ENCODE results near the gene HSPA12A.
A peak's percentile ranks its signal among the peaks of the same experiment; 100 is the strongest.

Gene HSPA12A, protein sequence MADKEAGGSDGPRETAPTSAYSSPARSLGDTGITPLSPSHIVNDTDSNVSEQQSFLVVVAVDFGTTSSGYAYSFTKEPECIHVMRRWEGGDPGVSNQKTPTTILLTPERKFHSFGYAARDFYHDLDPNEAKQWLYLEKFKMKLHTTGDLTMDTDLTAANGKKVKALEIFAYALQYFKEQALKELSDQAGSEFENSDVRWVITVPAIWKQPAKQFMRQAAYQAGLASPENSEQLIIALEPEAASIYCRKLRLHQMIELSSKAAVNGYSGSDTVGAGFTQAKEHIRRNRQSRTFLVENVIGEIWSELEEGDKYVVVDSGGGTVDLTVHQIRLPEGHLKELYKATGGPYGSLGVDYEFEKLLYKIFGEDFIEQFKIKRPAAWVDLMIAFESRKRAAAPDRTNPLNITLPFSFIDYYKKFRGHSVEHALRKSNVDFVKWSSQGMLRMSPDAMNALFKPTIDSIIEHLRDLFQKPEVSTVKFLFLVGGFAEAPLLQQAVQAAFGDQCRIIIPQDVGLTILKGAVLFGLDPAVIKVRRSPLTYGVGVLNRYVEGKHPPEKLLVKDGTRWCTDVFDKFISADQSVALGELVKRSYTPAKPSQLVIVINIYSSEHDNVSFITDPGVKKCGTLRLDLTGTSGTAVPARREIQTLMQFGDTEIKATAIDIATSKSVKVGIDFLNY

DNA sequence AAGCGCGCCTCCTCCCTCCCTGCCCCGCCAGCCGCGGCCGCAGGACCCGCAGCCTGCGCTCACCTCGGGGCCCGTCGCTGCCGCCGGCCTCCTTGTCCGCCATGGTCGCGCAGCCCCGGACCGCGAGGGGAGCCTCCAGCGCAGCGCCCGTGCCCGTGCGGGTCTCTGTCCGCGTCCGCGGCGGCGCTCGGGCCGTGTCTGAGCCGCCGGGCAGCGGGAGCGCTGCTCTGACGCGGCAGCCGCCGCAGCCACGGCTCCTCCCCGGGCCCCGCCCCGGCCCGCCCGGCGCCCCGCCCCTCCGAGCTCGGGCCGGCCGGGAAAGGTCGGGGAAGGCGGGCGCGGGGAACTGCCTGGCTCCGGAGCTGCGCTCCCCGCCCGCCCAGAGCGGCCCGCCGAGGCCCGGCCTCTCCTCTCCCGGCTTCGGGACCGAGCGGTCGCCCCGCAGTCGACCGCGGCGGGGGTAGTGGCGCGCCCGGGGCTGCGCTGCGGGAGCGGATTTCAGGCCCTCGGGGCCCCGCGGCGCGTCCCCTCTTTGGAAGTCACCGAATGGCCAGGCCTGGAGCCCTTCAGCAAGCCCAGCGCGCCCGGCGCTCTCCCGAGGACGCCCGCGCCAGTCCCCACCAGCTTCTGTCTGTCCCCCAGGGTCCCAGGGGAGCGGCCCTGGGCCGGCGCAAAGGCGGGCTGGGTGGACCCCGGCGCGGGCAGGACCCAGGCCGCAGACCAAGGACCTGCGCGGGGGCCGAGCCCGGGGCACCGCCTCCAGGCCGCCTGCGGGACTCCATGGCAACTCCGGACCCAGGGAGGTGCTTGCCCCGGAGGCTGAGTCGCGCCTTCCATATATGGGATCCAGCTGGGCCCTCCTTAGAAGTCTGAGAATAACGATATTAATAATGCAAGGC, at the start of gene HSPA12A:
HSPA12A (minus strand) TSS at position 200 of the 899 bp plus-strand sequence; CDS start at position 103, 97 bp downstream.
- DNase-seq = peak in 46 of 51 donors; percentile 38 to 86 (median 66)

DNA sequence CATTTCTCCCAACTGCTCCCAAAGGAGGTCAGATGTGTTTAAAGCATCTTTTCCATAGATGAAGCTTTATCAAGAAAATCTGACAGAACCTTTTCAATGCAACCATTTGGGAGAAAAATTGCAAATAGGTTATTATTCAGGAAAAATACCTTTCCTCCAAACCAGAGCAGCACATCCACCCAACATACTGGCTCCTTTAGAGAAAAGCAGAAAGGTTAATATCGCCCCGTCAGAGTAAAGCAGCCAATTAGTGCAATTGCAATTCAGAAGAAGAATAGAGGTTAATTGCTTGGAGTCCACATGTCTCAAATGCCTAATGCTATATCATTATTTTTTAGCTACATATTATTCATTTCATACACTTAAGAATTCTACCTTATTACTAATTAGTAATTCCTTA, 48.9 kb upstream of the HSPA12A start:
- DNase-seq = no peak

DNA sequence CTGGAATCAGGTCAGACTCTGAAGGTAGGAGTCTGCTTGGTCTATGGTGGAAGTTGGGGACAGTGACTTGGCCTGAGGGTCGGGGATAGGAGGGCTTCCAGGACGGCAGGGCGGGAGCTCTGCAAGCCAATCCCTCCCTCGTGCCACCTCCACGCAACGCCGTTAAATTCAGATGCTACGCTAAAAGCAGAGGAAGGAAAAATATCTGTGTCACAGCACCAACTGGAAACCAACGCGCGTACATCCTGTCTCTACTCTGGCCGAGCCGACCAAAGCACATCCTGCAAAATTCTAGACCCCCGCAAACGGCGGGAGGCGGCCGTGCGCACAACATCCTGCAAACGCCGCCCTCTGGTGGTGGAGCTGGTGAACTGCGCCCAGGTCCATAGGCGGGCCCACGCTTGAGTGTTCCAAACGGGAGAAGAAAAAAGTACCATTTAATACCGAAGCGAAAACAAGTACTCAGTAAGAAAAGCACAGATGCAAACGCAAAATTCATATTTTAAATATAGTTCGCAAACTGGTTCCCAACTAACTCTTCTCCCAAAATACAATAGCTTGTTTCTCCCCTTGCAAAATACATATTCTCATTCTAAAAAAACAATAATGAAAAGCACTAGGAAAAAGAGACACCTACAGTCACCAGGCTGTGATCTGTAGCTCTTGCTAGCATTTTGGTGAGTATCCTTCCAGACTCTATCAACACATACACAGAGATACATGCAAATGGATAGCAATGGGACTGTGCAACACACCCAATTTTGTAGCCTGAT, 45.7 kb upstream of the HSPA12A start:
- peak in 48 of 51 donors; percentile 9 to 83 (median 58) for DNase-seq

DNA sequence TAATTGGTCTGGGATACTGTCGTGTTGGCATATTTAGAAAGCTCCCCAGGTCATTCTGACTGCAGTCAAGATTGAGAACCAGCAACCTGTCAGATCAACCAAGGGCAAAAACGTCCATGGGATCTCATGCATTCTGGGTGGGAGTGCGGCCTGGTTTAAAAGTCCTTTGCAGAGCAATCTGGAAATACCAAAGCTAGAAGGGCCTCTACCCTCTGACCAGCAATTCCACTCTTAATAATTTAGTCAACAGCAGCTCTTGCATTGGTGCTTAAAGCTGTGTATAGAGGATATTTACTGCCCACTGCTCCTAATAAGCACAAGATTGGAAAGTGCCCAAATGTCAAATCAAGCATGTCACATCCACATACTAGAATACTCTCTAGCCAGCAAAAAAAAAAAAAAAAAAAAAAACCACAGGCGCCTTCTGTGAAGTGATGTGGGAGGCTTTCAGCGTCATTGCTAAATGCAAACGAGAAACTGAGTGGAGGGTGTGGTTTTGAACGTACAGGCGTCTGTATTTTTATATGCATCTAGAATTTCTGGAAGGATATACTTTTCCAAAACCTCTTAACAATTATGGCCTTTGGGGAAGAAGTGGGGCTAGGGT, 44.8 kb upstream of the HSPA12A start:
- DNase-seq = no peak

DNA sequence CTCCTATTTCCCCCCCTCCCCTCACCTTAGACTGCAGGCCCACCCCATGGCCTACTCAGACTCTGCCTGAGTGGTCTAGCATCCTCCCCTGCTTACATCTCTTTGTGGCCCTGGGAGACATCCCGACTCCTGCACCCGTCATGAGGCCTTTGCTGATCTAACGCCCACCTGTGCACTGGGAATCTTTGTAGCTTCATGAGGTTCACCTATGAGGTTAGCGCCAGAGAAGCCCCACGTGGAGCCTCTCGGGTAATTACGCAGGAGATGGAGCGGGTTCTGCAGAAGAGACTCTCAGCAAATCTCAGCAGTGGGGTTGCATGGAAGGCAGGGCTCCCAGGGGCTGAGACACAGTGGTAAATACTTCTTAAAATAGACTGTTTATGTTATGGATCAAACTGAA, 43.5 kb upstream of the HSPA12A start:
- DNase-seq = no peak

DNA sequence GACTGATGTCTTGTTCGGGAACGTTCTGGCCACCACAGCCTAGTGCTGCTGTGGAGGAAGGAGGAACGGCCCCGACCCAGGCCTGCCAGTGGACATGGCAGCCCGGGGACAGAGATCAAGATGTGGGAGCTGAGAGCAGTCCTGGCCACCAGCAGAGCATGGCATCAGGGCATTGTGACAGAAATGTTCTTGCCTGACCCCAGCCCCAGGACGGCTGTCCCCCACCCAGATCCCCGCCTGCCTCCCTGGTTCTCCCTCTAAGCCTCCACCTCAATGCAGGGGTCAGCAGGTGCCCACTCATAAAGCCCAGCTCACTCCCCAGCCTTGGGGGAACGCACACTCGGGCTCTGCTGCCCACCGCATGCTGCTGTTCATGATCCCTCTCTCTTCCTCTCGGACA, 42.9 kb upstream of the HSPA12A start:
- DNase-seq = no peak

DNA sequence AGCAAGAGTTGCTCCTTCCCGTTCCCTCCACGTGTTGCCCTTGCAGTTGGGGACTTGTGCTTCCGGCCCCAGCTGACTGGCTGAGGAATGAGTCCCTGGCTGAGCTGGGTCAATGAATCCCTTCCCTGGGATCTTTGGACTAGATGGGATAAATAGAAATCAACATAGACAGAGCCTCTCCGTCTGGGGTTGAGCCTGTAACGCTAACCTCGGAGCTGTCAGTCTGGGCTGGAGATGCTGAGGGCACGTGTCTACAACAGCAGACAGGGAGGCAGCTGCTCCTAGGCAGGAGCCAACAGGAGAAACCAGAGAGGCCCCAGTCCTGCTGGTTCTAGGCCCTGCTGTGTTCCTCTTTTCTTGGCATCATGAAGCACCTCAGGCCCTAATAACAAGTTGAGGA, 42.3 kb upstream of the HSPA12A start:
- no peak for DNase-seq

DNA sequence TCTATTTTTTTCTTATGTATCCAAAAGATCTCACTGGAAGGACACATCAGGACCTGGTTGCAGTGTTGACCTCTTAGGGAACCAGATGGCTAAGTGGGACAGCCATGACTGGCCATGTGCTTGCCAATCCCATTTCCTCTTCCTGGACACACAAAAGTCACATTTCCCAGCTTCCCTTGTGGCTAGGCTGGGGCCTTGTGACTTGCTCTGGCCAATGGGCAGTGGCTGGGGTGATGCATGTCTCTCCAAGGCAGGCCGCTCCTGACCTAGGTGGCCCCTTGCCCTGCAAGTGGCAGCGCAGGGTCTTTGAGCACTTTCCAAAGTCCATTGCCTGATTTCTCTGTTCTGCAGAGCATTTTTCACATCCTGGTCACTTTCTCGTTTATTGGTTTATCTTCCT, 41.7 kb upstream of the HSPA12A start:
- DNase-seq = no peak

DNA sequence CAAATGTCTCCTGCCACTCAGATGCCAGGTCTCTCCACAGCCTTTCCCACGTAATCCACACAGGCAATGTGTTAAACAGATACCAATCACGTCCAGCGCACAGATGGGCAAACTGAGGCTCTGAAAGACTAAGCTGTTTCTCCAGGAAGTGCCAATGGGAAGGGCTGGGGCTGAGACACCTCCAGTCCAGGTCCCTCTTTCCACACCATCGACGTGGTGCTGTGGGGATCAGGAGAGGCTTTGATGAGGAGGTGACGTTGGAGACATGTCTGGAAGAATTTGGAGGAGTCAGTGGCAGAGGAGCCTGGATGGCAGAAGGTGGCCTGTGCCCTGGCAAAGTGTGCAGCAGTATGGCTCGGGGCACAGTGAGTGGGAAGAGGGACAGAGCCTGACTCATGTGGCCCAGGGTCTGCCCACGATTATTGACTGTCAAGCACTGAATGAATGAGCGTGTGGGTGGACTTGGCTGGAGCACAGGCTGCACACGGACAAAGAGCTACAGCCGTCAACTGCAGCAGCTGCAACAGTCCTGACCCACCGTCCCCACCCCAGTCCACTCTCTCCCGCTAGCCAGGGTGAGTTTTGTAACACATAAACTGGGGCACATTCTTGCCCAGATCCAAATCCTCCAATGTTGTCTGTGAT, 40.8 kb upstream of the HSPA12A start:
- peak in 1 of 51 donors; percentile 17 for DNase-seq

DNA sequence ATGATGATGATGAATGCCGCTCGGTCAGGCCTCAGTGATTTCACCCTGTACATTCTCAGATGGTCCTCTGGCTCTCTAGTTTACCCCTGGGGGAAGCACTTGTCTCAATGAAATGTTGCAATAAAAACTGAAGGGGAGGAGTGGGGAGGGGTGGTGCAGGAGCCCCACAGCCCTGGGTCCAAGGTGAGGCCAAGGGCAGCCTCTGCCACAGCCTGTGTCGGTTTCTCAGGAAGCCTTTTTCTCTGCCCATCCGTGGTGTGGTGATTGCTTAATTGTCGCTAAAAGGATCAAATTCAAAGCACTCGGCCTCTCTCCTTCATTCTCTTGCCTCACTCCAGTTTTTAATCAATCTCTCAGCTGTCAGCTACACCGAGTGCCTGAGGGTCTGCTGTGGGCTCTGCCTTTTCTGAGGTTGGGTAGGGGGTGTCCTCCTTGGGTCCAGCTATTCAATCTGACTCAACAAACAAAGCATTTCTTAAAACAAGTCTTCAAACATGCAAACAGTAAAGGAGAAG, 39.1 kb upstream of the HSPA12A start:
- DNase-seq = no peak

DNA sequence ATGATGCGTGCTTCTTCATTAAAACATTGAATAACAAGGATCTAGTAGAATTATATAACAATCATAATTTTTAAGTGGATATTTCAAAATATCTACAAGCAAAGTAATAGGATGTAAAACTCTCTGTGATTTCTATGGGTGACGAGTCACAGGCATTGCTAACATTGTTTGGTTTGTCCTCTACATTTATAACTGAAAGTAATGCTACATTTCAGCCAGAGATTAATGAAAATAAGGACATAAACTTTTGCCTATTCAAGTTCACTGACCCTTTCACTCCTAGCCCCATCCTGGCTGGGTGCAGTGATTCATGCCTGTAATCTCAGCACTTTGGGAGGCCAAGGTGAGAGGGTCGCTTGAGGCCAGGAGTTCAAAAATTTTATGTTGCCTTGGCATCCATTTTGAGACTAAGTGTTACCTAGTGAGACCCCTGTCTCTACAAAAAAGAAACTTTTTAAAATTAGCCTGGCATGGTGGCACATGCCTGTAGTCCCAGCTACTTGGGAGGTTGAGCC, 38.4 kb upstream of the HSPA12A start:
- DNase-seq = no peak

DNA sequence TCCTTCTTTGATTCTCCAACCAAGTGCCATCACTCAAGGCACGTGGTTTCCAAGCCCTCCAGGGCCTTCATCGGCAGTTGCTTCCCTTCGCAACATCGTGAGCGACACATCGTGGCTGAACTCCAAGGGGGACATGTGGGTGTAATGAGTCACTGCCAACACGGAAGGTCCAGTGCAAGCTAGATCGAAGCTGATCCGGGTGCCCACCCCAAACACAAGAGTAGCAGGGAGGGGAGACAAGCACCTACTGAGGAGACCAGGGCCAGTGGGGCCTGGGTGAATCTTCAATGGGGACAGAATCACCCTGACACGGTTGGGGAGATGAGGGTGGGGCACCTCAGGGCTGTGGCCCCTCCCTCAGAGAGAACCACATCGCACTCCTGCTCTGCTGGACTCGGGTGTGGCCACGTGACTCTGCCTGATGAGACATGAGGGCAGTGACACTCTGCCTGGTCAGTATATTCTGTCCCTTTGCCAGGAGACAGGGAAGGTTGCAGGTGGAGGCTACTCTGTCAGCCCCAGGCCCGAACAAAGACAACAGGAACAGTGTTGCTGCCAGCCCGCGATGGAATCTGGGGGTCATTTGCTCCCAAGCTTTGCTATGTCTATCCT, 36.8 kb upstream of the HSPA12A start:
- no peak for DNase-seq

DNA sequence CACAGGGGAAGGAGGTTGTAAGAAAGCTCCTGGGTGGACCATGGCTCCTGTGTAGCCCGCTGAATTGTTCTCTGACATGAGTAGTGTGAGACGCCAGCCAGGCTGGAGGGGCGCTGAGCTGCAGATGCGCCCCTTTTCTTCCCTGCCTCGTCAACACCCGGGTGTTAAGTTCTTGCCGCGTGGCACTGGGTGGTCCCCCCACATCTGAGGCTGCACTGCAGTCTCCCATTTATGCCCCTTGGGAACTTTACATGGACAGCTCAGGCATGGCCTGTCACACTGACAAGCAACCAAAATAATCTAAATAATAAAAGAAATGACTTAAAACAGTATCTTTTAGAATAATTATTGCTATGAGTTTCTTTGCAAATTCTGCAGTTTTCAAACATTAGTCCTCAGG, 34.6 kb upstream of the HSPA12A start:
- no peak for DNase-seq

DNA sequence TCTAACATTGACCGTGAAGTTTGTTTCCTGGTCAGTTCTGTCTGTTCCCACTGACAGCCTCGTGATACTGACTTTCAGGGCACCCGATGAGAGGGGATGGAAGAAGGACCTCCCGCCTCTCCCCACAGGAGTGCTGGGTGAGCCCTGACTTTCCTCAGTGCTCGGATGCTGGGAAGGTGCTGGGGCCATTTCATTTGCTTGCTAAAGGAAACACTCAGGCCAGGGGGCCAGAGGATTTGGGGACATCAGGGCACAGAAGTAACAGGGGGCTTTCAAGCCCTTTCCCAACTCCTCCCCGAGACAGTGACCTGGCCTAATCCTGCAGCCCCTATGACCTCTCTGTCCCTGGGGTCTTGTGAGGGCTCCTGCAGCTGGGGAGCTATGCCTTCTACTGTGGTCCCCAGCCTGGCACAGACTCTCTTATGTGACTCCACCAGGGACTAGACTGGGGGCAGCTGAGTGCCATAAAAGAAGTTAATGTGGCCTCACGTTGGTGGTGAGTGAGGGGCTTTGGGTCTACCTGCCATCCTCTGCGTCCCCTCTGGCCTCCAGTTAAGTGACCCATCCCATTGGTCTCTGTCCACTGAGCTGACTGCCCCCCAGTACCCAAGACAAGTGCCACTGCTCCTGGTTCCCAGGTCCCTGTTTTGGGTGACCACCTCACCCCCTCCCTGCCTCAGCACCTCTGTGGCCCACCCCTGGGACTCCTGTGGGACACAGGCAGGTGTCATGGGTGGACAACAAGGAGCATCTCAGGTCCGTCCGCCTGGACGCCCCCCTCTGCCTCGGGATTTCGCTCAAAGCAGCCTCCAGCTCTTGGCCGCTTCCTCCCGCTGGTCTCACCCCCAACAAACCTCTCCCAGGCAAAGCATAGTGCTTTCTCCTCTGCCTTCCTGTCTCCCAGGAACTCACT, 33.4 kb upstream of the HSPA12A start:
- no peak for DNase-seq

DNA sequence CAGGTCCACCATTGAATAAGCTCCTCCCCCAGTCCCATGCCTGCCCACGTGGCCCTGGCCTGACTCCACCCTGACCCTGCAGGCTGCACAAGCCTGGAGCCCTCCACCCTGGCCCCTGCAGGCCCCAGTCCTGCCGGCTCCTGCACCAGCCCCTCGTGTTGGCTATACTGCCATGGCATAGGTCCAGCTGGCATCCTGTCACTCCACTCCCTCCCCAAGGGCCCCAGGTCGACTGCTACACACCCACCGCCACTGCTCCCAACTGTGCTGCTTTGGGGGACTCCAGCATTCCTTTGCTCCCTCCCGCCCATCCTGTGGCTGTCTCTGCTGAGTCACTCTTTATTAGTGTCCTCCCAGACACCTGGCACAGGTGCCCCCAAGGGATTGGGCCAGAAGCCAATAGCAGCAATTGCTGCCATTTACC, 32.4 kb upstream of the HSPA12A start:
- no peak for DNase-seq

DNA sequence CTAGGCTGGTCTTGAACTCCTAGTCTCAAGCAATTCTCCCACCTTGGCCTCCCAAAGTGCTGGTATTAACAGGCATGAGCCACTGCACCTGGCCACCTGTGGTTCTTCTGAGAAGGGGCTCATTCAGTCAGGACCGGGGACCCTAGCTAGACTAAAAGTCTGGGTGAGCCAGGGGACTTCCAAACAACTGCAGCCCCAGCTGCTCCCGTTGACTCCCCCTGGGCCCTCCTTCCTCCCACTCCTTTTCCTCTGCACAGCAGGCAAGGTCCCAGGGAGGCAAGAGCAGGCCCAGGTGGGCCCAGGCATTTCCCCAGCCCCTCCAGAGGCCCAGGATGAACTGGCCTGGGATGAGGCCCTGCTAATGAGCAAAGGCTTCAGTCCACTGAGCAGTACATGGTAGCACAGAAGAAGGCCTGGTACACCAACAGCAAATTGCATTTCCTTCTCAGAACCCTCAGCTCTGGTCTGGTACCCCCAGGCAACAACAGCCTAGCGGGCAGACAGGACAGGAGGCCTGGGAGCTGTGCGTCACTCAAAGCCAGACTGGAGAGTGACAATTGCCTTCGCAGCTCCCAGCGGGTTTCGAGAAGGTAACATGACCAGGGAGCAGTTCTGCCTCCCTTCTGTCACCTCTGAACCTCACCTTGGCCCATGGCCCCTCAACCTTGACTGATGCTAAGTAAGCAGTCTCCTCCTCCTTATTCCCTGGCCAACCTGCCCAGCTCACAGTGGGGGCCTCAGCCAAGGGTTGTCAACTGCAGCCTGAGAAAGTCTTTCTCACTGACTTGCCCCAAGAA, 30.7 kb upstream of the HSPA12A start:
- DNase-seq = no peak

DNA sequence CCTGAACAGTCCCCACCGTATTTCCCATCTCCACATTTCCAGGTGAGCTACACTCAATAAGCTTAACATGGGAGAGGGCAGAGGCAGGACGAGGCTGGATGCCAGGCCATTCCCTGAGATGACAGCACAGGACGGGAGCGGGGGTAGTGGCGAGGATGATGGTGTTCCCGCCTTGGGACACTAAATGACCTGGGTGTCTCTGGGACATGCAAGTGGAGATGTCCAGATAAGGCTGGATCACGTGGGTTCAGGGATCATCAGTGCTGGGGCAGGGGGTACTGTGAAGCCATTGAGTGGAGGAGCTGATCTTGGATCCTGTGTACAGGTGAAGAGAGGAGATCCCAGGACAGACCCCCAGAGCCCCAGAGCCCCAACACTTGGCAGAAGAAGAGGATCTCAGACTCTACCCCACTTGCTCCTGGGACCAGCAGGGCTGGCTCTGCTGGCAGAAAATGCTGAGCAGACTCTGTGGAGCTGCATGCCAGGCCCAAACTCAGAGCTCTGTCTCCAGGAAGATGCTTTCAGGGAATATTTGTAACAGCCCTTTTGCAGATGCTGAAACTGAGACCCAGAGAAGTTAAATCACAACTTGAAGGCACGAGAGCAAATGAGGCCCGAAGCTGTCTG, 29.7 kb upstream of the HSPA12A start:
- DNase-seq = no peak
